ENCODE data around the gene CAMTA1.

CAMTA1 gene

GRCh38 chr1:7650801-7651200, 865.5 kb downstream of the CAMTA1 start:
- Histone ChIP-seq H3K9ac (no peak overlapping the region), H3K4me3 (no peak overlapping the region), H3K36me3 (no peaks in the 10 kb centered on the region), H3K4me1 (peaks cover 52% of the 10 kb centered on the region), H3K4me2 (no peak overlapping the region), H3K9me3 (no peaks in the 10 kb centered on the region), H3K27ac (no peak overlapping the region), H3K27me3 (no peaks in the 10 kb centered on the region), H4K20me1 (no peaks in the 10 kb centered on the region)
- no peak for TF ChIP-seq Cebpa-rat (IDR thresholded peaks at IDR 0.05)

GRCh38 chr1:7651203-7651602, 865.9 kb downstream of the CAMTA1 start:
- H3K27me3 ChIP-seq = no peaks in the 10 kb centered on the region
- no peak overlapping the region for H3K4me3 ChIP-seq
- no peak for TF ChIP-seq Cebpa-rat (IDR thresholded peaks at IDR 0.05)
- no peak overlapping the region for H3K9ac ChIP-seq
- no peaks in the 10 kb centered on the region for H3K9me3 ChIP-seq
- H3K4me2 ChIP-seq = no peak overlapping the region
- peaks cover 49% of the 10 kb centered on the region for H3K4me1 ChIP-seq
- H3K27ac ChIP-seq = no peak overlapping the region
- no peaks in the 10 kb centered on the region for H4K20me1 ChIP-seq
- no peaks in the 10 kb centered on the region for H3K36me3 ChIP-seq

DNA sequence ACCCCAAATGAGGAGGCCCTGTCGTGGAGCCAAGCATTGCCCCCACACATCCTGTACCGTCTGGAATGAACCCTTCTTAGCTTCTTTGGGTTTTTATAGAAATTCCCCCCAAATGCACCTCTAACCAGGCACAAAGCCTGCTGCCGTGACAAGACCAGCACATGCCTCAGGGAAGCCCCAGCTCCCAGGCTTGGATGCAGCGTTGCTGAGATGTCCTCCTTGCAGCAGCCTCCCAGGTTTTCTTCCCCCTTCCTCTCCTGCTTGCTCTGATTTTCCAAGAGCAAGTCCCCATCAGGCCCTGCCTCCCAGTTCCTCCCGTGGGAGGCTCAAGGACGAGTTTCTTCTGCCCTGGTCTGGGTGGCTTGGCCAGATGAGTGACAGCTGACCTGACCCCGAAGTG, 866.8 kb downstream of the CAMTA1 start:
- Histone ChIP-seq H3K9me3 (no peaks in the 10 kb centered on the region), H3K4me3 (no peak overlapping the region), H3K4me1 (peaks cover 44% of the 10 kb centered on the region), H3K27ac (no peak overlapping the region), H3K4me2 (peak overlapping the region; percentile 16), H3K36me3 (no peaks in the 10 kb centered on the region), H3K27me3 (no peaks in the 10 kb centered on the region), H3K9ac (no peak overlapping the region), H4K20me1 (no peaks in the 10 kb centered on the region)
- TF ChIP-seq Cebpa-rat (IDR thresholded peaks at IDR 0.05) = no peak

- Histone ChIP-seq H3K9ac (no peak overlapping the region), H3K4me2 (peak overlapping the region; percentile 16), H3K4me3 (no peak overlapping the region), H3K9me3 (no peaks in the 10 kb centered on the region), H3K27me3 (no peaks in the 10 kb centered on the region), H3K27ac (no peak overlapping the region), H3K4me1 (peaks cover 43% of the 10 kb centered on the region), H4K20me1 (no peaks in the 10 kb centered on the region), H3K36me3 (no peaks in the 10 kb centered on the region)
- no peak for TF ChIP-seq Cebpa-rat (IDR thresholded peaks at IDR 0.05)
Observed at GRCh38 chr1:7652515-7653098, 867.4 kb downstream of the CAMTA1 start.

GRCh38 chr1:7654725-7655124, 869.5 kb downstream of the CAMTA1 start:
- no peaks in the 10 kb centered on the region for H3K36me3 ChIP-seq
- peaks cover 36% of the 10 kb centered on the region for H3K4me1 ChIP-seq
- H4K20me1 ChIP-seq = no peaks in the 10 kb centered on the region
- H3K4me3 ChIP-seq = no peak overlapping the region
- no peaks in the 10 kb centered on the region for H3K27me3 ChIP-seq
- no peak overlapping the region for H3K9ac ChIP-seq
- no peak for TF ChIP-seq Cebpa-rat (IDR thresholded peaks at IDR 0.05)
- H3K4me2 ChIP-seq = no peak overlapping the region
- H3K27ac ChIP-seq = no peak overlapping the region
- no peaks in the 10 kb centered on the region for H3K9me3 ChIP-seq

DNA sequence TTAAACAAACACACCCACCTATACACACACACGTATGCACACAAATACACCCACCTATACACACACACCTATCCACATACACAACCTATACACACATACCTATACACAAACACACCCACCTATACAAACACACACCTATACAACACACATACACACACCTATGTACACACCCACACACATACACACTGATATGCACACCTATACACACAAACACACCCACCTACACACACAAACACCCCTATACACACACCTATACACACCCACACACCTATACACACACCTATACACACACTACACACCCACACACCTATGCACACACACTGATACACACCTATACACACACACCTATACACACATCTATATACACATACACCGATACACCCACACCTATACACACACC, 870.1 kb downstream of the CAMTA1 start:
- H3K4me3 ChIP-seq = no peak overlapping the region
- no peaks in the 10 kb centered on the region for H3K27me3 ChIP-seq
- H3K9me3 ChIP-seq = no peaks in the 10 kb centered on the region
- no peaks in the 10 kb centered on the region for H3K36me3 ChIP-seq
- H3K4me2 ChIP-seq = no peak overlapping the region
- H3K9ac ChIP-seq = no peak overlapping the region
- TF ChIP-seq Cebpa-rat (IDR thresholded peaks at IDR 0.05) = no peak
- peaks cover 34% of the 10 kb centered on the region for H3K4me1 ChIP-seq
- H3K27ac ChIP-seq = no peak overlapping the region
- H4K20me1 ChIP-seq = no peaks in the 10 kb centered on the region

DNA sequence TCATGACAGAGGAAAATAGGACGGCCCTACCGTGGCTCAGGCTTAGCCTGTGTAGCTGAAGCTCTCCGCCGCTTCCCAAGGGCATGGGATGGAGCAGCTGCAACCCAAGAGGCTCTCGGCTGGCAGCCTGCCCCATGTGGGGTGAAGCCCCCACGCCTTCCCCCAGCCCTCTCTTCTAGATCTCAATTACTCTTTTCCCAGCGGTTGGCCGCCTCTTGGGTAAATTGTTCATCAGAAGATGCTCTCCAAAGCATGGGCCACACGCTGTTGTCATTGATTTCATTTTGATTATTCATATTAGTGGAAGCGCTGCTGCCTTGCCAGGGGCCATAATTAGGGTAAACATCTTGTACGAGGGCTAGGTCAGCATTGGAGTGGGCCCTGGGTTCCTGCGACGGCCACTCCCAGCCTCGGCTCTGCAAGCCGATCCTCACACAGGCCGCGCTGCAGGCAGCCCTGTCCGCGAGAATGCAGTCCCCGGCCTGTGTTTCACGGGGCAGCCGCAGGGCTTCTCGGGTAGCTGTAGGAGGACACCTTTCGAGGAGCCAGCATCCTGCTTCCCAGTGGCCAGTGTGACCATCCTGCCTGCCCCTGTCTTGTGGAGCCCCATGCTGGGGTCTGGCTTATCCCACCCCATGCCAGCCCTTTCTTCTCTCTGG, 871.4 kb downstream of the CAMTA1 start:
- no peak for TF ChIP-seq Cebpa-rat (IDR thresholded peaks at IDR 0.05)
- Histone ChIP-seq H3K9ac (no peak overlapping the region), H3K4me3 (no peak overlapping the region), H3K36me3 (no peaks in the 10 kb centered on the region), H3K4me1 (peaks cover 41% of the 10 kb centered on the region), H3K27ac (no peak overlapping the region), H3K27me3 (no peaks in the 10 kb centered on the region), H3K4me2 (no peak overlapping the region), H4K20me1 (no peaks in the 10 kb centered on the region), H3K9me3 (no peaks in the 10 kb centered on the region)

DNA sequence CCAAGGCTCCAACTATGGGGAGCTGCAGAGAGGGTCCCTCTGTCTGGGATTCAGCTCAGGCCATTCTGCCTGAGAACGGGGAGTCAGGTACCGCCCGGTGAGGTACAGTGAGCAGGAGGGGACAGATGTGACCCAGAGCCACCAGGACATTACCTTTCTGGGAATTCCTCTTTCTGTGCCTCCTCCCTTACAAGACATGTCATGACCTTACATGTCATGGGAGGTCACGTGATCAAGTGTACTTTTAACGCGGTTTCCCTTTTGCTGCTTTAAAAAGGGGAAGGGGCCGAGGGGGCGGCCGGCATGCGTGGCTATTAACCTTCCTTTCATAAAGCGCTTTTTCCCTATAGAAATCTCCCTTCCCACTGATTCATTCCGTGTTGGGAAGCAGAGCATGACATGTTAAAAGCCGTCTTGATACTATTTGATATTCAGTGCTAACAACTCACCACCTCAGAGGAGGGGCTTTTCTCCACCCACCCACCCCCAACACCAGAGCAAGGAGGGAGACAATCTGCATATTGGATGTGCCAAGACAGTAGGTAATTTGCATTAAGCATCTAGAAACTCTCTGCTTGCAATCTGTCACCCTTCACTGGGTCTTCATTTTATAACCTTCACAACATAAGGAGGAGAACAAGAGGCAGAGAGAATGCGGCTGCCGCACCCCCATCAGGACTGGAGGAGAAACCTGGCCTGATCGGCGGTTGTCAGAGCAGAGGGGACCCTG, 872.2 kb downstream of the CAMTA1 start:
- TF ChIP-seq Cebpa-rat (IDR thresholded peaks at IDR 0.05) = no peak
- no peak overlapping the region for H3K4me3 ChIP-seq
- peaks cover 36% of the 10 kb centered on the region for H3K4me1 ChIP-seq
- H3K36me3 ChIP-seq = no peaks in the 10 kb centered on the region
- H4K20me1 ChIP-seq = no peaks in the 10 kb centered on the region
- H3K9me3 ChIP-seq = no peaks in the 10 kb centered on the region
- no peak overlapping the region for H3K4me2 ChIP-seq
- no peaks in the 10 kb centered on the region for H3K27me3 ChIP-seq
- no peak overlapping the region for H3K9ac ChIP-seq
- no peak overlapping the region for H3K27ac ChIP-seq

GRCh38 chr1:7658099-7658498, 872.8 kb downstream of the CAMTA1 start:
- H3K36me3 ChIP-seq = no peaks in the 10 kb centered on the region
- H3K4me3 ChIP-seq = no peak overlapping the region
- TF ChIP-seq Cebpa-rat (IDR thresholded peaks at IDR 0.05) = no peak
- no peaks in the 10 kb centered on the region for H3K27me3 ChIP-seq
- H3K27ac ChIP-seq = no peak overlapping the region
- H3K9ac ChIP-seq = no peak overlapping the region
- H3K4me1 ChIP-seq = peaks cover 38% of the 10 kb centered on the region
- H3K9me3 ChIP-seq = no peaks in the 10 kb centered on the region
- H4K20me1 ChIP-seq = no peaks in the 10 kb centered on the region
- H3K4me2 ChIP-seq = no peak overlapping the region

DNA sequence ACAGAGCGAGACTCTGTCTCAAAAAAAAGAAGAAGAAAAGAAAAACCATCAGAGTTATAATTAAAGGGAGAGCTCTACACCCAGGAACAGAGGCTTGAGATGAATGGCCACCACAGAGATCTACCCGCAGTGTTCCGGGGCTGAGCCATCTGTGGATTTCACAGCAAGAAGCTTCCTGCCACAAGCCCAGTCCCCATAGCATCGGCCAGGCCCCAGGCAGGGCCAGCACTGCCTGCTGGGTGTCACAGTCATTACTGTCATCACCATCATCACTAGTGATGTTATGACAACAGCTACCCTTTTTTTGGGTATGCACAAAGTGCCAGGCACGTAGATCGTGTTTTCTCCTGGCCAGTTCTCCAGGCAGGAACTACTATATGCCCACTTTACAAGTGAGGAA, 874.3 kb downstream of the CAMTA1 start:
- Histone ChIP-seq H3K4me2 (peak overlapping the region; percentile 17; the same call in 1 of the 2 replicates), H3K4me1 (peaks cover 32% of the 10 kb centered on the region), H3K36me3 (no peaks in the 10 kb centered on the region), H3K4me3 (no peak overlapping the region), H3K27me3 (no peaks in the 10 kb centered on the region), H3K9ac (no peak overlapping the region), H3K27ac (no peak overlapping the region), H3K9me3 (no peaks in the 10 kb centered on the region), H4K20me1 (no peaks in the 10 kb centered on the region)
- TF ChIP-seq Cebpa-rat (IDR thresholded peaks at IDR 0.05) = no peak
